HL-60 (cell line): ENCODE results near the gene STOX2.

Experiments used
- DNase-seq, 2 experiments: peaks; one replicate each; pipeline ENCODE4 v3.0.0-alpha.2; 2010 to 2020; ENCODE audit warnings: low read depth in 1 of 2, low spot score in 1 of 2
- H3K27ac ChIP-seq: fragments of 250-450 bp; sonication (Bioruptor Pico); replicated peaks from 2 replicates; pipeline ENCODE4 v1.5.1; 2020; ENCODE audit warnings: mild to moderate bottlenecking, moderate library complexity
- H3K27me3 ChIP-seq: fragments of 250-450 bp; sonication (Bioruptor Pico); 2 replicates; pipeline ENCODE4 v1.5.1; 2021; ENCODE audit warnings: mild to moderate bottlenecking, moderate library complexity; ENCODE audit not compliant: insufficient read depth, poor library complexity, severe bottlenecking
- H3K4me3 ChIP-seq: replicated peaks from 2 replicates; pipeline ENCODE4 v1.5.1; 2011; ENCODE audit warnings: mild to moderate bottlenecking, control low read depth, low read length; ENCODE audit not compliant: insufficient read depth
- GABPA ChIP-seq: IDR thresholded peaks from 2 replicates; pipeline ENCODE4 v1.6.1; 2012; ENCODE audit warnings: low read depth
- POLR2AphosphoS5 ChIP-seq: IDR thresholded peaks from 2 replicates; pipeline ENCODE4 v1.6.1; 2012; ENCODE audit warnings: low read depth
- SPI1 ChIP-seq: IDR thresholded peaks from 2 replicates; pipeline ENCODE4 v1.6.1; 2012; ENCODE audit warnings: low read depth, mild to moderate bottlenecking, borderline replicate concordance
- TF ChIP-seq, protein P1 (sequence below): IDR thresholded peaks from 2 replicates; pipeline ENCODE4 v1.6.1; 2012; ENCODE audit warnings: low read depth; ENCODE audit not compliant: insufficient replicate concordance
- TF ChIP-seq, protein P2 (sequence below): IDR thresholded peaks from one replicate; pipeline ENCODE4 v1.5.1; 2011; ENCODE audit warnings: low read length, control low read depth, inconsistent platforms; ENCODE audit not compliant: insufficient read depth

Gene STOX2

DNA sequence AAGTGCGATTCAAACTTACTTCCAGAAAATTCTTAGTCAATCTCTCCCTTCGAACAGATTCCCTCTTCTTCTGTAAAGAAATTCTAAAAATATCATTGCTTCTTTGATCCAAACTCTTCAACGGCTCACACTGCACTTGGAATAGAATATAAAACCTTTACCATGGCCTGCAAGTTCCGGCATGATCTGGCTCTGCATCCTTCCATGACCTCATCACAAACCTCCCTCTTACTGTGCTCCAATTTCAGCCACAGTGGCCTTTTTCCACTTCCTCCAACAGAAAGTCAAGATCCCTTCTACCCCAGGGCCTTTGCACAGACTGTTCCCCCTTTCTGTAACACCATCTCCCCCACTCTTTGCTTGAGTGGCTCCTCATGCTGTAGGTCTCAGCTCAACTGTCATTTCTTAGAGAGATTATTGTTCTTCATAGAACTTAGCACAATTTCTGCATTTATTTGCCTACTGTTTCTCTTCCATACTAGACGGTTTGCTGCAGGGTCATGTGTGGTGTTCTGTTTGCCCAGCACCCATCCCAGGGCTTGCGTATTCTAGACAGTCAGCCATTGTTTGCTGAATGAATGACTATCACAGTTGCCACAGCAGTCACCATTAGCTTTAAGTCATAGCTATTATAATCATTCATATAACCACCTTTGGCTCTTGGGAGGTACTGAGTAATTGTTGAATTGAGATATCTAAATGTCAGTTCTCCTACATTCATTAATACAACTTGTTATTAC lies 1.9 kb upstream of the STOX2 start:
- Histone ChIP-seq H3K4me3 (no peak overlapping the region), H3K27me3 (peaks cover 27% of the 10 kb centered on the region), H3K27ac (no peak overlapping the region)
- TF ChIP-seq, protein P1, sequence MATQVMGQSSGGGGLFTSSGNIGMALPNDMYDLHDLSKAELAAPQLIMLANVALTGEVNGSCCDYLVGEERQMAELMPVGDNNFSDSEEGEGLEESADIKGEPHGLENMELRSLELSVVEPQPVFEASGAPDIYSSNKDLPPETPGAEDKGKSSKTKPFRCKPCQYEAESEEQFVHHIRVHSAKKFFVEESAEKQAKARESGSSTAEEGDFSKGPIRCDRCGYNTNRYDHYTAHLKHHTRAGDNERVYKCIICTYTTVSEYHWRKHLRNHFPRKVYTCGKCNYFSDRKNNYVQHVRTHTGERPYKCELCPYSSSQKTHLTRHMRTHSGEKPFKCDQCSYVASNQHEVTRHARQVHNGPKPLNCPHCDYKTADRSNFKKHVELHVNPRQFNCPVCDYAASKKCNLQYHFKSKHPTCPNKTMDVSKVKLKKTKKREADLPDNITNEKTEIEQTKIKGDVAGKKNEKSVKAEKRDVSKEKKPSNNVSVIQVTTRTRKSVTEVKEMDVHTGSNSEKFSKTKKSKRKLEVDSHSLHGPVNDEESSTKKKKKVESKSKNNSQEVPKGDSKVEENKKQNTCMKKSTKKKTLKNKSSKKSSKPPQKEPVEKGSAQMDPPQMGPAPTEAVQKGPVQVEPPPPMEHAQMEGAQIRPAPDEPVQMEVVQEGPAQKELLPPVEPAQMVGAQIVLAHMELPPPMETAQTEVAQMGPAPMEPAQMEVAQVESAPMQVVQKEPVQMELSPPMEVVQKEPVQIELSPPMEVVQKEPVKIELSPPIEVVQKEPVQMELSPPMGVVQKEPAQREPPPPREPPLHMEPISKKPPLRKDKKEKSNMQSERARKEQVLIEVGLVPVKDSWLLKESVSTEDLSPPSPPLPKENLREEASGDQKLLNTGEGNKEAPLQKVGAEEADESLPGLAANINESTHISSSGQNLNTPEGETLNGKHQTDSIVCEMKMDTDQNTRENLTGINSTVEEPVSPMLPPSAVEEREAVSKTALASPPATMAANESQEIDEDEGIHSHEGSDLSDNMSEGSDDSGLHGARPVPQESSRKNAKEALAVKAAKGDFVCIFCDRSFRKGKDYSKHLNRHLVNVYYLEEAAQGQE = no peak
- TF ChIP-seq SPI1 = no peak
- TF ChIP-seq, protein P2, sequence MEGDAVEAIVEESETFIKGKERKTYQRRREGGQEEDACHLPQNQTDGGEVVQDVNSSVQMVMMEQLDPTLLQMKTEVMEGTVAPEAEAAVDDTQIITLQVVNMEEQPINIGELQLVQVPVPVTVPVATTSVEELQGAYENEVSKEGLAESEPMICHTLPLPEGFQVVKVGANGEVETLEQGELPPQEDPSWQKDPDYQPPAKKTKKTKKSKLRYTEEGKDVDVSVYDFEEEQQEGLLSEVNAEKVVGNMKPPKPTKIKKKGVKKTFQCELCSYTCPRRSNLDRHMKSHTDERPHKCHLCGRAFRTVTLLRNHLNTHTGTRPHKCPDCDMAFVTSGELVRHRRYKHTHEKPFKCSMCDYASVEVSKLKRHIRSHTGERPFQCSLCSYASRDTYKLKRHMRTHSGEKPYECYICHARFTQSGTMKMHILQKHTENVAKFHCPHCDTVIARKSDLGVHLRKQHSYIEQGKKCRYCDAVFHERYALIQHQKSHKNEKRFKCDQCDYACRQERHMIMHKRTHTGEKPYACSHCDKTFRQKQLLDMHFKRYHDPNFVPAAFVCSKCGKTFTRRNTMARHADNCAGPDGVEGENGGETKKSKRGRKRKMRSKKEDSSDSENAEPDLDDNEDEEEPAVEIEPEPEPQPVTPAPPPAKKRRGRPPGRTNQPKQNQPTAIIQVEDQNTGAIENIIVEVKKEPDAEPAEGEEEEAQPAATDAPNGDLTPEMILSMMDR = no peak
- TF ChIP-seq GABPA = no peak
- TF ChIP-seq POLR2AphosphoS5 = no peak
- peak in 1 of 2 experiments; percentile 1 for DNase-seq

DNA sequence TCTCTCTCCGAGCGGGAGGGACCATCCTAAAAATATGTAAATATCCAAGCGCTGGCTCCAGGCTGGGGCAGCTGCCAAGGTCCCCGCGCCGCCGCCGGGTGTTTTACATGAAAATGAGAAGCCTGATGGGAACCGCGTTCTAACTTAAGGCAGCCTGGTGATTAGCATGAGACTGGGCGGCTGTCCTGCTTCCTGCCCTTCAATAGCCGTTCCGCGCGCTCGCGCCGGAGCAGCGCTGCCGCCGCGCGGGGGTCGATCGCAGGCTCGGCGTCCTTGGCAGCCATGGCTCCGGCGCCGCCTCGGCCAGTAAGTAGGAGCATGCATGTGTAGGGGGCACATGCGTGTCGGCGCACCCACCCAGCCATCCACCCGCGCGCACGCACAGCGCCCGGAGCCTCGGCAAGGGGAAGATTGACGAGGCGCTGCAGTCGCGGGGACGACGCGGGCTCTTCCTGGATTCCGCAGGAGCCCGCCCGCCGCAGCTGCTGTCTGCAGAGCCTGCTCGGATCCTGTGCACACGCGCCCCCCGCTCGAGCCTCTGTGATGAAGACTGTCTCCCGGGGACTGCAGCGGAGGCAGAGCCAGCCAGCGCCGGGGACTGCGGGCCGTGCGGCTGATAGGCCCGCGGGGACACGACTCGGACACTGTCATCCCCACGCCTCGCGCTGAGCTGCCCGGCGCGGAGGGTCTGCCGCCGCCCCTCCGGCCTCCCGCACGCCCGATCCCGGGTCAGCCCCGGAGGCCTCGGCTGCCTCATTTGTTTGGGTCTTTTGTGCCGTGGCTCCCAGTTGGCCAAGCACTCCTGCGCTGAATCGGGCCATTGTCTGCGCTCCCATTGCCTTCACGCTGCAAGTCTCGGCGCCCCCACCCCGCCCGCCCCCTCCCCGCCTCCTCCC lies 734 bp downstream of the STOX2 start:
- peak overlapping the region; percentile 26; the same call in 1 of the 2 replicates for H3K27ac ChIP-seq
- TF ChIP-seq, protein P1 = no peak
- no peak for TF ChIP-seq GABPA
- TF ChIP-seq POLR2AphosphoS5 = peak; percentile 9; the same call in 1 of the 2 replicates
- H3K27me3 ChIP-seq = peaks cover 28% of the 10 kb centered on the region
- DNase-seq = peak in 1 of 2 experiments; percentile 25
- peak overlapping the region; percentile 58 for H3K4me3 ChIP-seq

DNA sequence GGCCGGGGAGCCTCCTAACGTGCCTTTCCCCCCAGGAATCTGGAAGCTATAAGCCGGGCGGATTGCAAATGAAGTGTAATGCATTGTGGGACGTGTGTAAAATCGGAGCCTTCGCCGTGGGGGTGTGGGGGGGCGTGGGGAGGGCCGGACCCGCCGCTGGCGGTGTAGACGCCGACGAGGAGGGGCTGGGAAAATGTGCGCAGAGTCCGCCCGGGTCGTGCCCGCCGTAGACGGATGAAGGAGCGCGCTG lies 1.3 kb downstream of the STOX2 start:
- DNase-seq = no peak
- H3K27ac ChIP-seq = no peak overlapping the region
- peaks cover 28% of the 10 kb centered on the region for H3K27me3 ChIP-seq
- TF ChIP-seq, protein P1 = no peak
- TF ChIP-seq, protein P2 = no peak
- TF ChIP-seq GABPA = no peak
- no peak for TF ChIP-seq SPI1
- TF ChIP-seq POLR2AphosphoS5 = no peak
- H3K4me3 ChIP-seq = peak overlapping the region; percentile 58
